ENCODE results near the gene NRF1. TPM values are rescaled to one million over a fixed set of nuclear protein-coding genes. Genes with fewer than 3 reads are reported as not detected.
A peak's percentile ranks its signal among the peaks of the same experiment; 100 is the strongest.

NRF1 gene
- total RNA-seq, 4 donors from 2014 or later = 12.3 to 26.2 (median 19.7) TPM

GRCh38 chr7:129606803-129607202, 4.7 kb upstream of the NRF1 start:
- DNase-seq (ENCODE audit: low spot score in 2 of 2) = peak in 1 of 2 donors; percentile 15
- Histone ChIP-seq H3K4me1 (peaks cover 0 to 24% (median 10%) of the 10 kb centered on the region in 4 donors), H3K9me3 (no peaks in the 10 kb centered on the region), H3K36me3 (peaks cover 0 to 25% (median 0%) of the 10 kb centered on the region in 3 donors), H3K4me3 (no peak overlapping the region), H3K27ac (no peak overlapping the region), H3K27me3 (no peaks in the 10 kb centered on the region)
- no peak for TF ChIP-seq CTCF (IDR thresholded peaks at IDR 0.05)
- WGBS, 2 donors = 77 to 79% methylated on average over 7 of the region's 7 CpGs

- Histone ChIP-seq H3K36me3 (peaks cover 0 to 25% (median 0%) of the 10 kb centered on the region in 3 donors), H3K27ac (no peak overlapping the region), H3K9me3 (no peaks in the 10 kb centered on the region), H3K4me3 (no peak overlapping the region), H3K27me3 (no peaks in the 10 kb centered on the region), H3K4me1 (peaks cover 0 to 24% (median 10%) of the 10 kb centered on the region in 4 donors)
- DNase-seq (ENCODE audit: low spot score in 2 of 2) = no peak
- TF ChIP-seq CTCF (IDR thresholded peaks at IDR 0.05) = peak in 1 of 5 experiments; percentile 16
- no peak for TF ChIP-seq POLR2A (IDR thresholded peaks at IDR 0.05)
- 81% methylated on average over 7 of the region's 7 CpGs for WGBS, 2 donors
Measured at GRCh38 chr7:129607471-129608120, 3.9 kb upstream of the NRF1 start.

GRCh38 chr7:129609666-129610065, 1.9 kb upstream of the NRF1 start:
- H3K4me1 ChIP-seq = peaks cover 0 to 44% (median 16%) of the 10 kb centered on the region in 4 donors
- H3K36me3 ChIP-seq = peaks cover 0 to 25% (median 0%) of the 10 kb centered on the region in 3 donors
- H3K4me3 ChIP-seq = no peak overlapping the region
- whole genome bisulfite sequencing, 2 donors = 88% methylated on average over 2 of the region's 2 CpGs
- no peak overlapping the region for H3K27ac ChIP-seq
- no peaks in the 10 kb centered on the region for H3K27me3 ChIP-seq
- TF ChIP-seq CTCF (IDR thresholded peaks at IDR 0.05) (no peak), EP300 (IDR thresholded peaks at IDR 0.05) (no peak), POLR2A (IDR thresholded peaks at IDR 0.05) (no peak)
- H3K9me3 ChIP-seq = no peaks in the 10 kb centered on the region
- DNase-seq (ENCODE audit: low spot score in 2 of 2) = no peak

- Histone ChIP-seq H3K9me3 (no peaks in the 10 kb centered on the region), H3K36me3 (peaks cover 0 to 25% (median 0%) of the 10 kb centered on the region in 3 donors), H3K4me3 (peak overlapping the region; percentile 87 to 96 (median 89)), H3K27me3 (no peaks in the 10 kb centered on the region), H3K4me1 (peaks cover 0 to 54% (median 16%) of the 10 kb centered on the region in 4 donors), H3K27ac (peak overlapping the region; percentile 93 to 98 (median 97))
- whole genome bisulfite sequencing, 2 donors = 7 to 8% methylated on average over 17 of the region's 17 CpGs
- TF ChIP-seq EP300 (IDR thresholded peaks at IDR 0.05) (no peak), CTCF (IDR thresholded peaks at IDR 0.05) (no peak), POLR2A (IDR thresholded peaks at IDR 0.05) (no peak)
- DNase-seq (ENCODE audit: low spot score in 2 of 2) = no peak
Measured at GRCh38 chr7:129610709-129611245, 743 bp upstream of the NRF1 start.

All from tibial nerve (tissue), 4 donors.